ENCODE results near the gene HOGA1.
"Not testable (repeated sequence)": the region's sequence is repeated elsewhere in the genome, so short reads cannot be mapped to it uniquely, and the experiment has no call there.

Gene HOGA1

GRCh38 chr10:97575127-97575668, 9.0 kb upstream of the HOGA1 start:
- no peak overlapping the region for H3K4me3 ChIP-seq

DNA sequence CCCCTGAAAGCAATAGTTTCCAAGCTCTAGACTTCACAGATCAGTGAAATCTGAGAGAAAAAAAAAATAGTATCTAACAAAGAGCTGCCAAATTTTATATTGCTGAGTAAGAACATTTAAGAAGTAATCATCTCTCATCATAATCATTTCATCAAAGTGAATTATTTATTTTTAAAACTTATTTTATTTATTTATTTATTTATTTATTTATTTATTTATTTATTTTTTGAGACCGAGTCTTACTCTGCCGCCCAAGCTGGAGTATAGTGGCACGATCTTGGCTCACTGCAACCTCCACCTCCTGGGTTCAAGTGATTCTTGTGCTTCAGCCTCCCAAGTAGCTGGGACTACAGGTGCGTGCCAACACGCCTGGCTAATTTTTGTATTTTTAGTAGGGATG, 7.7 kb upstream of the HOGA1 start:
- H3K4me3 ChIP-seq, H3K27ac ChIP-seq: not testable (repeated sequence)

More at GRCh38 chr10:97575127-97575668, 9.0 kb upstream of the HOGA1 start:
- peak overlapping the region in 3 of 21 experiments; percentile 10 to 47 (median 44) for H3K27ac ChIP-seq

DNA sequence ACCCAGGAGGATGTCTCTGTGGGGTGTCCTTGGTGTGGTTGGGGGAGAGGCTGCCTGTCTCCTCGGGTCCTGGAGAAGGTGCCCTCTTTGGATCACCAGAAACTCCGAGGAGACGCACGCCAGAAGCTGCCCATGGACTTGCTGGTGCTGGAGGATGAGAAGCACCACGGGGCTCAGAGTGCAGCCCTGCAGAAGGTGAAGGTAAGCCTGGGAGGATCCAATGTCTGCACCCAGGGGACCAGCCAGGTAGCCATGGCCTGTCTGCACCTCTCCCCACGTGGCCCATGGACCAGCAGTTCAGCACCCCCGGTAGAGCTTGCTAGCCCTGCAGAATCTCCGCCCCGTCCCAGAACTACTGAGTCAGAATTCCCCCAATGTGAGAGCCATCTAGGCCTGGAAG, 6.5 kb upstream of the HOGA1 start:
- Histone ChIP-seq H3K27ac (no peak overlapping the region), H3K4me3 (no peak overlapping the region)

DNA sequence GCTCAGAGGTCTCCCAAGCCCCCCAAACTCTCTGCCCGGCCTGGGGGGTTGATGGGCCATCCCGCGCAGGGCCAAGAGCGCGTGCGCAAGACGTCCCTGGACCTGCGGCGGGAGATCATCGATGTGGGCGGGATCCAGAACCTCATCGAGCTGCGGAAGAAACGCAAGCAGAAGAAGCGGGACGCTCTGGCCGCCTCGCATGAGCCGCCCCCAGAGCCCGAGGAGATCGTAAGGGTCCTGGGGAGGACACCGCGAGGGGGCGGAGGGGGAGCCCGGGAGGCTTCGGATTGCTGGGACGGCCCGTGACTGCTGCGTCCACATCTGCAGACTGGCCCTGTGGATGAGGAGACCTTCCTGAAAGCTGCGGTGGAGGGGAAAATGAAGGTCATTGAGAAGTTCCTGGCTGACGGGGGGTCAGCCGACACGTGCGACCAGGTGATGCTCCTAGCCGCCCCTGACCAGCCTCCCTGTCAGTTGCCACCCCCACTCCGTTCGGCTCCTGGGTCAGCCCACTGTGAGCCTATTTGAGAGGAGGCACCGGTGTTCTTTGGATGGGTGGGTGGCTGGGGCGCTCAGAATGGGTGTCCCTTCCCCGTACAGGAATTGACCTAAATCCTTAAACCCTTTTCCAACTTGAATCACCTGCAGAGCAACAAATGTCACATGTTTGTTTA, 5.9 kb upstream of the HOGA1 start:
- Histone ChIP-seq H3K4me3 (no peak overlapping the region), H3K27ac (no peak overlapping the region)

- H3K27ac ChIP-seq: no peak overlapping the region
- H3K4me3 ChIP-seq: no peak overlapping the region
Observed at GRCh38 chr10:97580421-97581367, 3.5 kb upstream of the HOGA1 start.

GRCh38 chr10:97582169-97582568, 2.0 kb upstream of the HOGA1 start:
- no peak overlapping the region for H3K4me3 ChIP-seq
- no peak overlapping the region for H3K27ac ChIP-seq

- Histone ChIP-seq H3K4me3 (no peak overlapping the region), H3K27ac (peak overlapping the region in 1 of 21 experiments; percentile 43)
Observed at GRCh38 chr10:97583476-97583875, 713 bp upstream of the HOGA1 start.

- Histone ChIP-seq H3K27ac (peak overlapping the region in 2 of 21 experiments; percentile 8 to 54), H3K4me3 (no peak overlapping the region)
Observed at GRCh38 chr10:97584798-97585438, 729 bp downstream of the HOGA1 start.

- no peak overlapping the region for H3K27ac ChIP-seq
- no peak overlapping the region for H3K4me3 ChIP-seq
Observed at GRCh38 chr10:97585439-97585811, 1.2 kb downstream of the HOGA1 start.

DNA sequence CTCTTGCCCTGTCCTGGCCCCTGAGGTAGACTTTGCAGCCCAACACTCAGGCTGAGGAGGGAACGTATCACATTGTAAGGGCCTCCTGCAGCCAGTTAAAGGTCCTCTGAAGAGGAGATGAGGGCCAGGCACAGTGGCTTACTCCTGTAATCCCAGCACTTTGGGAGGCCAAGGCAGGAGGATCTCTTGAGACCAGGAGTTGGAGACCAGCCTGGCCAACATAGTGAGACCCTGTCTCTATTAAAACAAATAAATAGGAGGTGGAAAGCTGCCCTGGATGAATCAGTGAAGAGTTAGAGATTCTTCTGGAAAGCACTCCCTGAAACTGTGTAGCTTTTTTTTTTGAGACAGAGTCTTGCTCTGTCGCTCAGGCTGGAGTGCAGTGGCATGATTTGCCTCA, 3.0 kb downstream of the HOGA1 start:
- no peak overlapping the region for H3K4me3 ChIP-seq
- H3K27ac ChIP-seq: no peak overlapping the region

DNA sequence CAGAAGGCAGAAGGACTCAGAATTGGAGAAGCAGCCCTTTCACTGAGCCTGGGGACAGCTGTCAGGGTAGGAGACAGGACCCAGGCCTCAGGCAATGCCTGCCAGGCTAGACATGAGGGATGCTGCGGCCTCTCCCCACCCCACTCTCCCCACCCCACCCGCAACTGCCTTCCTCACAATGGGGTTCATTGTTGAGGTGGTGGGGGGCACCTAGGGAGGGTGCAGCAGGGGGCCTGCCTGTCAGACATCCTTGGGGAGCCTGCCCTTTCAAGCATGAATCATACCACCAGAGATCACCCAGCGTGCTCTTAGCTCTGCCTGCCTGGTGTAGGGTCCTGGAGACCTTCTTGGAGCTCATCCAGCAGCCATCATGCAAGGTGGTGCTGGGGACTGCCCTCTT, 5.3 kb downstream of the HOGA1 start, which contains the start of gene C10orf62:
Gene C10orf62 (plus strand): TSS at position 243 of the 400 bp plus-strand sequence. CDS start 177 bp downstream, outside the sequence.
- H3K4me3 ChIP-seq: no peak within 1 kb of the TSS
- no peak within 1 kb of the TSS for H3K27ac ChIP-seq

DNA sequence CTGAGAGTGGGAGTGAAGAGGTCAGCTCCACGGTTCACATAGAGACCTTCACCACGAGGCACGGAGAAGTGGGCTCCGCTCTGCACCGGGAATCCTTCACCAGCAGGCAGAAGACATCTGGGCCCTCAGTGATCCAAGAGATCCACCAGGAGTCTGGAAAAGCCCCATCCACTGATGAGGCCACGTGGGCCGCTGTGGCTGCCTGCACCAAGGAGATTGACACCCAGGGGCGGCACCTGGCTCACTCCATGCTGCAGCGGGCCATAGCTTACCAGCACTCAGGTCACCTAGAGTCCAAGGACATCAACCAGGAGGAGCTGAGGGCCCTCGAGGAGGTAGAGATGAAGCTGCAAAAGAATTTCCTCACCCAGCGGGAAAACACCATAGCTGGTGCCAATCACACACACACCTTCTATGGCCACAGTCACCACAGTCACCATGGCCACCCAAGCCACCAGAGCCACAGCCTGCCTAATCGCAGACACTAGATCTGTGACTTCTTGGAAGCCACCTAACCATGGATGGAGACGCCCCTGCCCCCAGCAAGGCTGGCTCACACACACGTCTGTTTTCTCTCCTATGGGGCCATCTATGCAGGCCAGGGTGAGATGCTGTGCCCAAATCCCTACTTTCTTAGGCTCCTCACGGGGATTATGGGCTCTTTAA, 6.0 kb downstream of the HOGA1 start:
- H3K27ac ChIP-seq: no peak overlapping the region
- H3K4me3 ChIP-seq: no peak overlapping the region

GRCh38 chr10:97590748-97591495, 6.7 kb downstream of the HOGA1 start:
- H3K4me3 ChIP-seq: no peak overlapping the region
- H3K27ac ChIP-seq: no peak overlapping the region

- no peak overlapping the region for H3K27ac ChIP-seq
- no peak overlapping the region for H3K4me3 ChIP-seq
Observed at GRCh38 chr10:97593421-97593820, 9.2 kb downstream of the HOGA1 start.

GRCh38 chr10:97596101-97597082, 12.2 kb downstream of the HOGA1 start:
- H3K27ac ChIP-seq: peak overlapping the region in 16 of 21 experiments; percentile 19 to 82 (median 52)
- H3K4me3 ChIP-seq: no peak overlapping the region

GRCh38 chr10:97597778-97598177, 13.6 kb downstream of the HOGA1 start:
- peak overlapping the region in 1 of 21 experiments; percentile 75 for H3K27ac ChIP-seq
- H3K4me3 ChIP-seq: no peak overlapping the region

DNA sequence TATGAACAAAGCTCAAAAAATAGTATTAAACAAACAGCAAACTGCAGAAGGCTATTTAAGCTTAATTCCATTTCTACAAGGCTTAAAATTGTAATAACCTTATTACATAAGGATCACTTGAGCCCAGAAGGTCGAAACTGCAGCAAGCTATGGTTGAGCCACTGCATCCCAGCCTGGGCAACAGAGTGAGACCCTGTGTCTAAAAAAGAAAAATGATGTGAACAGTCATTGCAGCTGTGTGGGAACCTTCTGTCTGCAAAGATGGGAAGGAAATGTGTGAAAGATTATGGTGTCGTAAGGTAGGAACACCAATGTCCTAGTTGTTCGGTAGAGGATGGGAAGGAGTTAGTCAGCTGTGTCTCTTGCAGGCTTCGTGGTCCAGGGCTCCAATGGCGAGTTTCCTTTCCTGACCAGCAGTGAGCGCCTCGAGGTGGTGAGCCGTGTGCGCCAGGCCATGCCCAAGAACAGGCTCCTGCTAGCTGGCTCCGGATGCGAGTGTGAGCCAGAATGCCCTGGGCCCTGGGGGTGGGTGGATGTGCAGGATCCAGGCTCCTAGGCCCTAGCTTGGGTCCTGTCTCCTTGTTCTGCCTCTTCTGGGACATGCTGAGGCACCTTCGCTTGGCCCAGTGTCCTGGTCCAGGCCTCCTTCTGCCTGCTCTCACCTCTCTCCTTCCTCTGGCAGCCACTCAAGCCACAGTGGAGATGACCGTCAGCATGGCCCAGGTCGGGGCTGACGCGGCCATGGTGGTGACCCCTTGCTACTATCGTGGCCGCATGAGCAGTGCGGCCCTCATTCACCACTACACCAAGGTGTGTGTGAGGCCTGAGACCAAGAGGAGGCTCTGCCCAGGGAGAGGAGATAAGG, 14.4 kb downstream of the HOGA1 start:
- H3K27ac ChIP-seq: no peak overlapping the region
- H3K4me3 ChIP-seq: no peak overlapping the region
